ENCODE results near the gene ADORA1.

GRCh38 chr1:203153989-203154821 is 26.7 kb downstream of the ADORA1 start:
- no peak for TF ChIP-seq TAF1 (IDR thresholded peaks at IDR 0.05; ENCODE audit: low read depth, low read length)
- no peak for TF ChIP-seq POLR2AphosphoS5 (IDR thresholded peaks at IDR 0.05; ENCODE audit: low read depth, low read length)
- no peak for TF ChIP-seq POLR2A (IDR thresholded peaks at IDR 0.05; ENCODE audit: low read depth, low read length)
- TF ChIP-seq SPI1 (IDR thresholded peaks at IDR 0.05; ENCODE audit: low read depth, low read length), result no peak
